Retinal pigment epithelial cell (primary cell): ENCODE measurements around the gene NDST4.

Source experiments
- DNase-seq: peaks from one replicate; pipeline ENCODE4 v3.0.0-alpha.2; 2010; ENCODE audit warnings: low read depth
- H3K4me3 ChIP-seq: 2 replicates; pipeline ENCODE4 v1.5.1; 2011; ENCODE audit warnings: mild to moderate bottlenecking, low read length, control low read depth, moderate library complexity
- TF ChIP-seq, protein P1 (sequence below): conservative IDR thresholded peaks from 2 replicates; pipeline ENCODE4 v1.5.1; 2011; ENCODE audit warnings: low read depth, low read length, control low read depth, inconsistent platforms

The NDST4 gene

GRCh38 chr4:114866901-114867670 lies 246.3 kb downstream of the NDST4 start:
- peak; percentile 51 for DNase-seq
- no peak overlapping the region for H3K4me3 ChIP-seq
- TF ChIP-seq, protein P1, sequence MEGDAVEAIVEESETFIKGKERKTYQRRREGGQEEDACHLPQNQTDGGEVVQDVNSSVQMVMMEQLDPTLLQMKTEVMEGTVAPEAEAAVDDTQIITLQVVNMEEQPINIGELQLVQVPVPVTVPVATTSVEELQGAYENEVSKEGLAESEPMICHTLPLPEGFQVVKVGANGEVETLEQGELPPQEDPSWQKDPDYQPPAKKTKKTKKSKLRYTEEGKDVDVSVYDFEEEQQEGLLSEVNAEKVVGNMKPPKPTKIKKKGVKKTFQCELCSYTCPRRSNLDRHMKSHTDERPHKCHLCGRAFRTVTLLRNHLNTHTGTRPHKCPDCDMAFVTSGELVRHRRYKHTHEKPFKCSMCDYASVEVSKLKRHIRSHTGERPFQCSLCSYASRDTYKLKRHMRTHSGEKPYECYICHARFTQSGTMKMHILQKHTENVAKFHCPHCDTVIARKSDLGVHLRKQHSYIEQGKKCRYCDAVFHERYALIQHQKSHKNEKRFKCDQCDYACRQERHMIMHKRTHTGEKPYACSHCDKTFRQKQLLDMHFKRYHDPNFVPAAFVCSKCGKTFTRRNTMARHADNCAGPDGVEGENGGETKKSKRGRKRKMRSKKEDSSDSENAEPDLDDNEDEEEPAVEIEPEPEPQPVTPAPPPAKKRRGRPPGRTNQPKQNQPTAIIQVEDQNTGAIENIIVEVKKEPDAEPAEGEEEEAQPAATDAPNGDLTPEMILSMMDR: no peak

- no peak for DNase-seq
- H3K4me3 ChIP-seq: no peak overlapping the region
- TF ChIP-seq, protein P1: no peak
Observed at GRCh38 chr4:114864060-114864459, 249.4 kb downstream of the NDST4 start.

DNA sequence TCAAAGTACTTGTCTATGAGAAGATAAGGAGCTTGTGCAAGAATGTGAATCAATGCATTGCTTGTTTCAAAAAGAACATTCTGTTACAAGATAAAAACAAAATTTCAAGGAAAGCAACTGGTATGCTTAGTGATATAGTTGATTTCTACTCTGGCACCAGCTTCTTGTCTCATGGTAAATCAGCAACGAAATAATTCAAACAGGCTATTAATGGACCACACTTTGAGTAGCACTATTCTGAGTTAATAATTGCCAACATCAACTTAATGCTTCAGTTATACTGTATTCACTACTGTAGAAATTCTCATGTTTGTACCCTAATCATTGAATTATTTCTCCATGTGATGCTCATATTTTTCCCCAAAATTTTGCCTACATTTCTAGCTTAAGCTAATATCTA lies 252.6 kb downstream of the NDST4 start:
- TF ChIP-seq, protein P1: no peak
- H3K4me3 ChIP-seq: no peak overlapping the region
- DNase-seq: no peak

GRCh38 chr4:114857831-114858230 lies 255.6 kb downstream of the NDST4 start:
- TF ChIP-seq, protein P1: no peak
- DNase-seq: no peak
- no peak overlapping the region for H3K4me3 ChIP-seq

GRCh38 chr4:114839986-114840385 lies 273.4 kb downstream of the NDST4 start:
- TF ChIP-seq, protein P1: no peak
- H3K4me3 ChIP-seq: no peak overlapping the region
- no peak for DNase-seq

- DNase-seq: no peak
- no peak overlapping the region for H3K4me3 ChIP-seq
- TF ChIP-seq, protein P1: no peak
Observed at GRCh38 chr4:114830628-114831027, 282.8 kb downstream of the NDST4 start.

- H3K4me3 ChIP-seq: no peak overlapping the region
- DNase-seq: no peak
- TF ChIP-seq, protein P1: no peak
Observed at GRCh38 chr4:114827651-114828050, 285.8 kb downstream of the NDST4 start.
